GM21515 (cell line): ENCODE results near the gene ATG7.
"Not testable (repeated sequence)": the region's sequence is repeated elsewhere in the genome, so short reads cannot be mapped to it uniquely, and the experiment has no call there.

Experiments used
- ATAC-seq: cut with Tn5 transposase; IDR thresholded peaks from one replicate; pipeline ENCODE4 v1.9.1; 2021; ENCODE audit not compliant: unreplicated experiment

The ATG7 gene

DNA sequence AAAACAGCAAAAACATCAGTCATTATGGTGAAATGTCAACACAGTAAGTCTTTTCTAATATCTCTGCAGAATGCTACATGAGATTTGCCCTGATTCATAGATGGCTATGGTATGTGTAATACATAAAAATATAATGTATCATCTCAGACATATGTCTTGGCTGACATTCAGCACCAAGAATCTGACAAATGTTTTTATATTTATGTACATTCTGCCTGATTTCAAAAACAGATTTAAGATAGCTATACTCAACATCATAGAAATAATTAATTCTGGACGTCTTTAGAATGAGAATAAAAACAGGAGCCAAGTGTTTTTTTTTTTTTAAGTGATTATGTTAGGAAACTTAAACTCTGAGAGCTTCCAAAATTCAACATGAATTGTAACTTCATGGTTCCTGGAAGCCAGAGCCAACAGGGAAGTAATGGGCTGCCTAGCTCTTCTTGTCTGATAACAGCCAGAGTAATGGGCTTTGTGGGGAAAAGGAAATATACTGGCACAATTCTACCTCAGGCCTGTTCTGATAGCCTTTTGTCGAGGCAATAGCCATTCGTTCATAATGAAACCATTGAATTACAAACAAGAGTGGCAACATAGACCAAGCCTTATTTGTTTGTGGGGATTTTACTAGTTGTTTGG lies 187.1 kb downstream of the ATG7 start:
- no peak for ATAC-seq

DNA sequence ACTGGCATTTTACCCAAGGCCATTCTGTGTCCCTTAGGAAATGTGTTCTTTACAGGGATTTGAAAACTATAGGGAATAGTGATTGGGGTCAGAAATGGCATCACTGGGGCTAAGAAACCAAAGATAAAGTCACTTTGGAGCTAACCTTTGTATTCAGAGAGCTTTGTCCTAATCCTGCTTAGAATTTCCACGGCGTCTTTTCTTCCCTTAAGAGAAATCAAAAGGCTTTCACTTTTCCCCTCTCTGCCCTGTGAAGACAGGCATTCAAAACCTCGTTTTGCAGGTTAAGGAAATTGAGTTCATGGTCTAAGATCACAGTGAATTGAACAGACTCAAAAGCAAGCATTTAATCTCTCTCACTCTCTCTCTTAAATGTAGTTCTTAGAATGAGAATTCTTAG lies 189.0 kb downstream of the ATG7 start:
- ATAC-seq: no peak

DNA sequence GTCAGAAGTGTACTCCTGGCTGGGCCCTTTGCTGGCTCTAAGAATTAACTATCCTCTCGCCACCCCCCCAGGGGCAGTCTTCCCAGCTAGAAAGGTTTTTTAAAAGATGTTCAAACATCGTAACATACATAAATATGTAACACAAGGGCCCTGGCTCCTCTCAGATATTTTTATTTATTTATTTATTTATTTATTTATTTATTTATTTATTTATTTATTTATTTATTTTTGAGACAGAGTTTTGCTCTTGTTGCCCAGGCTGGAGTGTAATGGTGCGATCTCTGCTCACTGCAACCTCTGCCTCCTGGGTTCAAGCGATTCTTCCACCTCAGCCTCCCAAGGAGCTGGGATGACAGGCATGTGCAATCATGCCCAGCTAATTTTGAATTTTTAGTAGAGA lies 190.5 kb downstream of the ATG7 start:
- ATAC-seq: not testable (repeated sequence)

DNA sequence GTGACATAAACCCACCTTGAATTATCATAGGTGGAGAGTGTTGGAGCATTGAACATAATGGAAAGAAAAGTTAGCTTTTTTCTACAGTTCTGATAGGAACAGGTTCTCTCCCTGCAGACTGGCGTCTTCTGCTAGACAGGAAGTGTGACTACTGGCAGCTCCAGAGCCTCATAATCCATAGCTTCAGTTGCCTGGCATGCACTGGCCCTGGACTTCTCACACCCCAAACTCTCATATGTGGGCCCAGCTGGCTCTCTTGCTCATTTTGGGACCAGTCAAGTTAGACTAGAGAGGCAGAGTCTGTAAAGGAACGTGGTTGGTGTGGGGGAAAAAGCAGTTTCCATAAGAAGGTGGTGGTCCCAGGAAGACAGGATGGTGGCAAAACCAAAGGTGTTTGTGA lies 191.4 kb downstream of the ATG7 start:
- ATAC-seq: no peak

DNA sequence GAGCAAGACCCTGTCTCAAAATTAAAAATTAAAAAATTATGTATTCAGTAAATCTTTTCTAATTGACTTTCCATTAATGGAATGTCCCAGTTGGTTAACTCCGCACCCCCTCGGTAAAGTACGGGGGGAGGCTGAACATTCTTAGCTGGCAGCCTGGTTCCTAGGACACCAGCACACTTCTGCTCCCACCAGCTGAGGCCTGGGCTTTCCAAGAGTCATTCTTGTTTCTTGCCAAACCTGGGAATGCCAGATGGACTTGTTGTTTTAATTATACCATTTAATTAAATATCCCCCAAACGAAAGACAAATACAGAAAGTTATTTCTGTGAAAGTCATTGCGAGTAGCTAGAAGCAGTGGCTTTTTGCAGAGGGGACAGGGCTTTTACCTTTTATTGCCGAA lies 192.2 kb downstream of the ATG7 start:
- no peak for ATAC-seq

DNA sequence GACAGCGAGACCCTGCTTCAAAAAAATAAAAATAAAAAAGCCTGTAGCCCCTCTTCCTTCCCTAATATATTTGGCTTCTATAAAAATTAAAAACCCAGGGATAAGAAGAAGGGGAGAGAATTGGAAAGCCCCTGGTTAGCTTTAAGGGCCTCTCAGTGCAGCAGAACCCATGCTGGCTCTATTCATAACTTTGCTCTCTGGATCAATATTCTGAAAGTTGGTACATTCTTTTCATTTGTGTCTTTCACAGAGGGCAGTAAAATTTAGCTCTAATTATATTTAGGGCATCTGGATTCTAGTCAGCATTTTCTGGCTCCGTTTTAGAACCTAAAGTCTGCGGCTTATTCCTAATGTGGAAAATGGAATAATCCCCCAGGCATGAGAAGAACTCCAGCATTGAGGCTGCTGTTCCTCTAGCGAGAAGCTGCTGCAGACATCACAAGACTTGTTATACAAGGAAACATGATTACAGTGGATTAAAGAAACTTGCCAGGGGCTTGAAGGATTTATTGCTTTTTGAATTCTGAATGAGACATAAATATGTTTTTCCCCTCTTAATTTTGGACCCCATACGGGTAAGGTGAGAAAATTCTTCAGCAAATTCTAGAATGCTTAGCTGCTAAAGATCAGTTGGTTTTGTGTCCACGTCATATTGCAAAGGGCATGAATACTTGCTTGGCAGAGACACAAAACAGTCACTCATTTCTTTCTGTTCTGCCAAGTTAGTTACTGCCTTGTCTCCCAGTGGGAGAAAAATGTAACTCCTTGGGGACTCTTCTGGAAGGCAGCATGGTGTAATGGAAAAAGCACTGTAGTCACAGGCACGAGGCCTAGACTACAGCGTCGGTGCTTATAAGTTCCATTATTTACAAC lies 193.8 kb downstream of the ATG7 start:
- ATAC-seq: no peak

DNA sequence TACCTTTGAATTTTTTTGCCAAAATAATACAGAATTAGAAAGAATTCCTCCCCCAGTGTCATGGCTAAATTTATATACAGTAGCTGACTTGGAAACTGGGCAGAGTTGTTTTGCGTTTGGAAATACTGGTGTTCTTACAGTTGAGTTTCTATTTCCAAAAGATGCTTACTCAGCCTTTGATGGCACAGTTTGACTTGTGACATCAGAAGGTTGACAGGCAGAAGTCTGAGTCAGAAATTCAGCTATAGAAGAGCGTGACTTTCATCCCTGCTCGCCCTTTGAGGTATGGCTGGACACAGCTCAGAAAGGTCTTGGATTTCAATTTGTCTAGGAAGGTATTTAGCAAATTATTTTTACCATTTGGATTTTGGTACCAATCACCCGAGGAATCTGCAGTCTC lies 195.7 kb downstream of the ATG7 start:
- ATAC-seq: no peak

DNA sequence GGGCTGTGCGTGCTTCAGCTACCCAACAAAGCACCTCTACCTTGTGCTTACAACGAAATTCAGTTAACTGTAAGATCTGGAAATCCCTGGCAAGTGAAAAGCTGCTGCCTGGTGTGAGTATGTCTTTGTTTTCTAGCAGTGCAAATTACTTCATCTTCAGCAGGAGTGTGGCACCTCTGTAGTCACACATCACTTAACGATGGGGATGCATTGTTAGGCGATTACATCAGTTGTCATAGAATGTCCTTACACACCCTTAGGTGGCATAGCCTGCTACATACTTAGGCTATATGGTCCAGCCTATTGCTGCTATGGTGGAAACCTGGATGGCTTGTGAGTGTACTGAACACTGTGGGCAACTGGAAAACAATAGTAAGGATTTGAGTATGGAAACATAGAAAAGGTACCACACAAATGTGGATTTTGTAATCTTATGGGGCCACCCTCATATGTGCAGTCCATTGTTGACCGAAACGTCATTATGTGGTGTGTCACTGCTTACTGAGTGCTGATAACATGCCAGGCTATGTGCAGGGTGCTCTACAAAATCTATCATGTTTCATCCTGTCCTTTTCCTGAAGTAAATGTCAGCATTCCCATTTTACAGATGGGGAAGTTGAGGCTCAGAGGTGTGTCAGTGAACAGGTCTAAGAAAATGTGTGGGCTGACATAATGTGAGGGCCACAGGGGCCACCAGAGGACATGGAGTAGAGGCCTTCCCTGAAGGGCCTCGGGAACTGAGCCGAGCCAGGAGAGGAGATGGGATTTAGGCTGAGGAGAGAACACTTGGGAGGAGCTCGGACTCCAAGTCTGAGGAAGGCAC lies 198.0 kb downstream of the ATG7 start:
- ATAC-seq: no peak

DNA sequence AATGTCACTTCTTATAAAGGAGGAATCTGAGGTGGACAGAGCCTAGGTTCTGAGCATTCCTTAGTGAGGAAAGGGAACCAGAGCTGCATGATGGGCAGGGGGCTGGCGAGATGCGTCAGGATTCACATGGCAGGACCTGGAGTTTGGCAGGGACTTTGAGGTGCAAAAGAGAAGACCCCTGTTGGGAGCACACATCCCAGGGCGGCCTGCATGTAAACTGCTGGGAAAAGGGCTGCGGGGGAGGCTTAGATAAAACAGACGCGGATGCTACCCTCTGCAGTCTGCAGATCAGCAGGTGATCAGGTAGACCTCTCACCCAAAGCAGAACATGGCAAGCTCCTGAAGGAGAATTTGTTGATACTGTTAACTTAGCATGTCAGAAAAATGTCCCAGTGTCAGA lies 203.1 kb downstream of the ATG7 start:
- ATAC-seq: no peak

DNA sequence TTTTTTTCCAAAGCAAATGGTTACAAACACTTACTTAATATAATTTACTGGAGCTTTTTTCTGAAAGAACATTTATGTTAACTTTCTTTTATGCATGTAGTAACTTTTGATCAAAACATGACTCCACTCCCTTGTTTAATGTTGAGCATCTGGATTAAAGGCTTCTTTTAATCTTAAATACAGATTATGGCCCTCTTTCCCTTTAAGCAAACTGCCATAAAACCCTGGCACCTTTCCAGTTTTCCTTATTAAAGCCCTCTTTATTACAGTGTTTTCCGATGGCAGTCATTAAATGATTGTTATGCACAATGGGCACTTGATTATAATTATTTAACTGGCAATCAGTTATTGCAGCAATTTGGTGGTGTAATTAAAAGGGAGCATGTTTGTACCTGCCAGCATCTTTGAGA lies 204.5 kb downstream of the ATG7 start:
- ATAC-seq: no peak

DNA sequence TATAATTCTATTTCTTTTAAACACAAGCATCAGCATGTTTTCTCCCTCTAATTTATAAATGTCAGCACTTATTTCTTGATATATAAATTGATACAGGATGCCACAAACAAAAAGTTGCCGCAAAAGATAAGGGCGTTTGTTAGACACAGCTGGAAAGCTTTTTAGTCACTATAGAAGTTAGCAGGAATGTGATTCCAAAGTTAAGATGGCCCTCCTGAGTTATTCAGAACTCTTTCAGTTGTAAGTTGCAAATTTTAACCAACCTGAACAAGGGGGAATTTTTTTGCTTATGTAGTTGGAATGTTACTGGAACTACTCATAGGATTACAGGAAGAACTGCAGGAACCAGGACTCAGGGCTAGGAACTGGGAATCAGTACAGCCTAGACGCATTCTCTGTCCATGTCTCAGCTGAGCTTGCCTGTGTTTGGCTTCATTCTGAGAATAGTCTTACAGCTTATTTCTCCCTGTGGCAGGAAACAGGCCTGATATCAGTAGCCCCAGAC lies 205.3 kb downstream of the ATG7 start:
- no peak for ATAC-seq

DNA sequence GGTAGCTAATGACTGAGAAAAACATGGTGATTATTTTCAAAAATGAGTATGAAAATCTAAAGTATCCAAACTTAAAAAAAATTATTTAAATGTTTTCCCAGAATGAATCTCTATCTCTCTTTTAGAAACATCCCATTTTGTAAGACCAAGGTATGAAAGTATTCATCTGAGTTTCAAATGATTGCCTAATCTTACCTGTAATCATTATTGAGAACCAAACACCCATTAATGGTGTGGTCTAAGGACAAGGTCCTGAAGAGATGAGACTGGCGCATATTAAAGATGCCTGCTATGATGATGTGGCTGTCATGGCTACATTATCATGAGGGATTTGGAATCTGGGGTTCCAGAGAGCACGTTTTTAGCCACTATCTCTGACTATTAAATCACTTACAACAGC lies 206.0 kb downstream of the ATG7 start:
- ATAC-seq: no peak

DNA sequence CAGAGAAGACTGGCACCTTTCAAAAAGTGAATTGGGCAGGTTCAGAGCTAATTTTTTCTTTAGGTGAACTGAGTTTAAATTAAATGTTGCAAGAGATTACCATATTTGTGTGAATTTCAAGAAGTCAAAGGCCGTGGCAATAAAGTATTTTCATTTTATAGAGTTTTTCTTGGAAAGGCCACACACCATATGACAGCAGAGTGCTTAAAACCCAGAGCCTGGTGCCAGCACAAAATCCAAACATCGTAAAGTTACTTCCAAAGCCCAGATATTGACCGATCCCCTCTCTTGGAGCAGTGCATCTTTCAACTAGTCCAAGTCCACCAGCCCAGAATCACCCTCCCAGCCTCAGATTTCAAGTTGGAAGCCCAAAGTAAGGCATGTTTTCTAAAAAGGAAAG lies 207.0 kb downstream of the ATG7 start:
- no peak for ATAC-seq

DNA sequence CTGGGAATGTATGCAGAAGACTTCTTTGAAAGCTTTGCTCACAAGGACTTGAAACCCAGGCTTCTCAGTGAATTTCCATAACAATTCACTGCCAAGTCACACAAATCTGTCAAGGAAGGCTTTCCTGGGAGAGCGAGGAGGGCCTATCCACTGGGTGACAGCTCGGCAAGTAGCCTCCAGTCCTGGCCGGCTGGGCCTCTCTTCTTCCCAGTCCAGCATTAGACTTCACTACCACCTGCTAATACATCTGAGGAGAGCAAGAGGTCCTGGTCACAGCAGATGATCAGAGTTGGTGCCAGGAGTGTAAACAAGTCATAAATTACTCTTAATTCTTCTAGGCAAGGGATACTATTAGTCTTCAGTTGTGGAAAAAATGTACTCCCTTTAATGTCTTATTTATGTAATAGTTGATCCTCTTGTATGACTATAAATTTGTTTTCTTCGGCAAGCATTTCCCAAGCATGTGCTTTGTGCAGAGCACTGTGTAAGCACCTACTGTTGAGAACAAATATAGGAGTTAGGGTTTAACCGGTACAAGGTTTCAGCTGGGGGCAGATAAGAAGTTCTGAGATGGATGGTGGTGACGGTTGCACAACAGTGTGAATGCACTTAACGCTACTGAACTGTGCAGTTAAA lies 208.6 kb downstream of the ATG7 start:
- no peak for ATAC-seq

DNA sequence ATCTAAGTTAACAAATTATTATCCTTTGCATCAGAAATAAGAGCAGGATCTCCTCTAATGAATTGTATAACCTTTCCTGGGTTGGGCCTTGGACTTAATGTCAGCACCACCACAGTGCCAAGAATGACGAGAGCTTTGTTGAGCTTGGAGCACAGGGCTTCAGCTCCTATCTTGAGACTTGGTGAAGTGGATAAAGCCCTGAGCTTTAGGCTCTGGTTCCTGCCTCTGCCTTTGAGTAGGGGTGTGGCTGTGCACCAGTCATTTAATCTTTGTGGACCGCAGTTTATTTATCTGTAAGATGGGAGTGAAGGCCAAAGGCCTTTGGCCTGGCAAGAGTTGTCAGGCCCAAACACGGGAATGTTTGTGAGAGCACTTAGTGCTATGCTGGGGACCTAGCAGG lies 209.4 kb downstream of the ATG7 start:
- ATAC-seq: no peak

DNA sequence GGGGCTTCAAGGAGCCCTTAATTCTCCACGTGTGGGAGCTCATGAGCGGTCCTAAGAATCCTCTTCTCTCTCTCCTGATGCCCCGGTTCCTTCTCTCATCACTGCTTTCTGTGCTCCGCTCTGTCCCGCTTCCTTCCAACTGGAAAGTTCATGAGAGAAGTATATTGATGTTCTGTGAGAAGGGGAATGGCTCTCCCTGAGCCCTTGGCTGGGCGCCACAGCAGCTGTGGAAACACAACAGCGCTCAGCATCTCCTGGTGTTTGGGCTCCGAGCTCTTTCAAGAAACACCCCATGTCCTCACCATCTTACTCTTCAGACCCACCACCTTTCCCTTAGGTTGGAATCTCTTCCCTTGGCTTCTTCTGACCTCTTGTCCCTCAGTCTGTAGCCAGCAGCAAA lies 209.8 kb downstream of the ATG7 start:
- no peak for ATAC-seq

DNA sequence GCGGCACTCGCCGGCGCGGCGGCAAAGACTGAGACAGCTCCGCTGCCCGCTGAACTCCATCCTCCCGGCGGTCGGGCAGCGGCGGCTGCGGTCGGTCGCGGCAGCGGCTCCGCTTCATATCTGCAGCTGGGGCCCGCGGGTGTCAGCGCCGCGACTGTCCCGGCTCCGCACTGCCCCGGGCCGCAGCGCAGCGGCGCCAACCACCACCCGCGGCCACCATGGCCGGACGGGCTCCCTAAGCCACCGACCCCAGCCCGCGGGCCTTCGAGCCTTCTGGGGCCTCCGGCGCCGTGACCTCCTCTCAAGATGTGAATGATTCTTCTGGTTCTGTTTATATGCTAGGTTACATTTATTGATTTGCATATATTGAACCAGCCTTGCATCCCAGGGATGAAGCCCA lies 216.2 kb downstream of the ATG7 start:
- ATAC-seq: not testable (repeated sequence)

DNA sequence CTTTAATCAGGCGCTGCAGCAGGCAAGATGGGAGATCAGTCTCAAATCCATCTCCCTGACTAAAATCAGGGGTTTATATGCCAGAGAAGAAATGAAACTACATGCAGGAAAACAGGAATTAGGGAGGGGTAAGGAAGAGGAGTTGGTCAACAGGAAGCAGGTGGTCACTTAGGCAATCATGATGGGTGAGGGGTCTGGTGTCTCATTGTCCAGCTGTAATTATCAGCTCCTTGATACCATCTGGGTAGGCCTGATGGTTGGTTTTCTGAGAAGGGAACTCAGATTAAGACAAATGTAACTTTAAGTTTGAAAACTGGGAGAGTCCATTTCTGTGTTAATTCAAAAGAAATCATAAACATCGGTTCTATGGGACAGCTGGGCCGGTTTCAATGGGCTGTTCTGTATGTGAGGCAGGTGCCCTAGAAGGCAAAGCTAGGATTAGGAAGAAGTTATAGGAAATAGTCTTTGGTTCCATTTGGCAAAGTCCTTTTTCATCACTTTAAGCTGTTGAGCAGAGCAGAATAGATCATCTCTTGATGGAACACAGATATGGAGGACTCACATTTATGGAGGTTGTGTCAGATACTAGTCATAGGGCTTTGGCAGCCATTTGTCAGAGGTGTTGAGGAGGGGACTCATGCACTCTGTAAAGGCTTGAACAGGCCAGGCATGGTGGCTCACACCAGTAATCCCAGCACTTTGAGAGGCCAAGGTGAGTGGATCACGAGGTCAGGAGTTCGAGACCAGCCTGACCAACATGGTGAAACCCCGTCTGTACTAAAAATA lies 222.1 kb downstream of the ATG7 start:
- no peak for ATAC-seq

DNA sequence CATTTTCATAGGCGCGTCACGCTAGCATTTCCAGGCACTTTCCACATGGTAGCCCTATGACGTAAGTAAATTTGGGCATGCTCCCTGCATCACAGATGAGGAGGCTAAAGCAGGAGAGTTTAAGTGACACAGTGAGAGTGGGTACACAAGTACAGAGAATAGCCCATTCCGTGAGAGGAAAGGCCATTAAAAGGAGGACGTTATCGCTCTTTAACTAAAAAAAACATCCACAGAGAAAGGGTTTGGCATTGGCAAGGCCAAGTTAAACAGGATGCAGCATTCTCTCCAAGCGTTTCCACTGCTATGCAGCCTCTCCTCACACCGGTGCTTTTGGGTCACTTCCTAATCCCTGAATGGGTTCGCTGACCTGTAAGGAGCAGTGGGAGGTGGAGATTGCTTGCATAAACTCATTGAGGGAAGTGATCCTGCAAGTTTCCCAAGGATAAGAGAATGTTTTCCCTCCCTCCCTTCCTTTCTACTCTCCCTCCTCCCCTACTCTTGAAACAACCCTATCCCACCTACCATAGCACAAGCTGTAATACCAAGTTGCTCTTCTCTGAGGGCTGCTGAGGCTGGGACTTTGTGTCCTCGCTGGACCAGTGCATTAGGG lies 223.9 kb downstream of the ATG7 start:
- no peak for ATAC-seq

DNA sequence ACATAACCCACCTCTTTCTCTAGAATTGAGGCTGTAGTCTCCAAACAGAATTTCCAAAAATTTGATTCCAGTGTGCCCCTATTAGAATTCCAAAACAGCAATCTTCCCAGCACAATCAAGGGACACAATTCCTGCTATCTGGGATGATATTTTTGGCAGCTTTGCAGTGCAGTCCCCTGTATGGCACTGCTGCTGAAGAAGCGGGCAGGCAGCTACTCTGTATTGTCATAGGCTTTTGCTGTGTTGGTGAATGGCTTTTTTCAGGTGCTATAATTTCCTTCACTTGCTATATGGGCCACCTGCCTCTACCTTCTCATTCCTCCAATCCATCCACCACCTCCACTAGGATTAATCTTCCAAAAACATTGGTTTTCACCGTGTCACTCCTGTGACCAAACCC lies 226.0 kb downstream of the ATG7 start:
- no peak for ATAC-seq
